Activated naive CD8-positive, alpha-beta T cell treated with anti-CD3 and anti-CD28 coated beads, Interleukin-2, amount 50 U/mL, for 24 hours (primary cell): ENCODE results near the gene SMCO1.
A peak's percentile ranks its signal among the peaks of the same experiment; 100 is the strongest.
"Not testable (repeated sequence)": the region's sequence is repeated elsewhere in the genome, so short reads cannot be mapped to it uniquely, and the experiment has no call there.

ENCODE experiments used
- ATAC-seq: fragments of 150-1000 bp; cut with Tn5 transposase; one replicate; pipeline ENCODE4 v1.10.0; 2021
- DNase-seq: peaks from one replicate; pipeline ENCODE4 v3.0.0; 2021
- H3K27ac Mint-ChIP-seq: one replicate; pipeline ENCODE4 v1.8.0; 2021; ENCODE audit warnings: mild to moderate bottlenecking, mixed read lengths
- H3K27me3 Mint-ChIP-seq: one replicate; pipeline ENCODE4 v1.8.0; 2021; ENCODE audit warnings: mixed read lengths
- H3K36me3 Mint-ChIP-seq: one replicate; pipeline ENCODE4 v1.8.0; 2021; ENCODE audit warnings: low read depth, mixed read lengths
- H3K4me1 Mint-ChIP-seq: one replicate; pipeline ENCODE4 v1.8.0; 2021; ENCODE audit warnings: mixed read lengths
- H3K4me3 Mint-ChIP-seq: one replicate; pipeline ENCODE4 v1.8.0; 2021; ENCODE audit warnings: mild to moderate bottlenecking, moderate library complexity, mixed read lengths
- H3K9me3 Mint-ChIP-seq: one replicate; pipeline ENCODE4 v1.8.0; 2021; ENCODE audit warnings: mixed read lengths

The SMCO1 gene

DNA sequence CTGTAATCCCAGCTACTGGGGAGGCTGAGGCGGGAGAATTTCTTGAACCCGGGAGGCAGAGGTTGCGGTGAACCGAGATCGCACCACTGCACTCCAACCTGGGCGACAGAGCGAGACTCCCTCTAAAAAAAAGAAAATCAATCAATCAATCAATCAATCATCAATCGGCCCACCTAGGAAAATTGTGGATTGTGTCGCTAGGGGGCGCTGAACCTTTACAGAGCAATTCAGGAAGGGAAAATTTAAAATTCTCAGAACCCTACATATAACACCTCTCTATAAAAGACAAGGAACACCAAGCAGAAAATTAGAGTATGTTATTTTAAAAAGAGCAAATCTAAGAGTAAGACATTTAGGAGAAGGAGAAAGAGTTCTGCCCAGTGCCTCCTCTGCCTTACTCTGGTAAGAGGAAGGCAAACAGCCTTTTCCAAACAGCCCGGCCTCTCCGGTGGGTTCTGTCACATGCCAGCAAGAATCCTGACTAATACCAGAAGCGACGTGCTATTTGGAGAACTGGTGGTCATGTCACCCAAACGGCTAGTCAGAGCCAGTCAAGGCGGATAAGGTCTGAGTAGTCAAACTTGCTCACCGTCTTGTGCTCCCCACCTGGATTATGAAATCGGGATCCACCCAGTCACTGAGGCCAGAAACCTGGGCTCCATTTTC, 22.3 kb upstream of the SMCO1 start:
- peaks cover 8% of the 10 kb centered on the region for H3K27me3 Mint-ChIP-seq
- H3K4me1 Mint-ChIP-seq = no peaks in the 10 kb centered on the region
- H3K9me3 Mint-ChIP-seq = no peaks in the 10 kb centered on the region
- H3K4me3 Mint-ChIP-seq = no peak overlapping the region
- ATAC-seq (no peak), DNase-seq (peak; percentile 67)
- H3K36me3 Mint-ChIP-seq = no peaks in the 10 kb centered on the region
- no peak overlapping the region for H3K27ac Mint-ChIP-seq

DNA sequence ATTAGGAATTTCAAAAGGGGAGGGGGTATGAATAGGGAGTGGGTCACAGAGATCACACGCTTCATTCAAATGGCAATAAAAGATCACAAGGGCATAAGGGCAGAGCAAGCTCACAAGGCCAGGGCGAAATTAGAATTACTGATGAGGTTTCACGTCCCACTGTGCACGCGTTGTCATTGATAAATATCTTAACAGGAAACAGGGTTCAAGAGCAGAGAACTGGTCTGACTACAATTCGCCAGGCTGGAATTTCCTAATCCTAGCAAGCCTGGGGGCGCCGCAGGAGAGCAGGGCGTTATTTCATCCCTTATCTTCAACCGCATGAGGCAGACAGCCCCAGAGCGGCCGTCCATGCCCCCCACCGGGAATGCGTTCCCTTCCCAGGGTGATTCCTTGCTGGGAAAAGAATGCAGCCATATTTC, 18.1 kb upstream of the SMCO1 start:
- ATAC-seq (no peak), DNase-seq (no peak)
- H3K27ac Mint-ChIP-seq = no peak overlapping the region
- no peaks in the 10 kb centered on the region for H3K9me3 Mint-ChIP-seq
- H3K4me3 Mint-ChIP-seq = no peak overlapping the region
- H3K4me1 Mint-ChIP-seq = peaks cover 2% of the 10 kb centered on the region
- H3K36me3 Mint-ChIP-seq = peaks cover 3% of the 10 kb centered on the region
- peaks cover 16% of the 10 kb centered on the region for H3K27me3 Mint-ChIP-seq

DNA sequence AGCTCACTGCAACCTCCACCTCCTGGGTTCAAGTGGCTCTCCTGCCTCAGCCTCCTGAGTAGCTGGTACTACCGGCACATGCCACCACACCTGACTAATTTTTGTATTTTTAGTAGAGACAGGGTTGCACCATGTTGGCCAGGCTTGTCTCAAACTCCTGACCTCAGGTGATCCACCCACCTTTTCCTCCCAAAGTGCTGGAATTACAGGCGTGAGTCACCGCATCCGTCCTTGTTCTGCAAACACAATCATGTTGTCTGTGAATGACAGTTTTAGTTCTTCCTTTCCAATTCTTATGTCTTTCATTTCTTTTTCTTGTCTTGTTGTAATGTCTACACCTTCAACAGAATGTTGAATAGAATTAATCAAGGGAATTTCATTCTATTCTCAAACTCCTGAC, 16.3 kb upstream of the SMCO1 start:
- no peak overlapping the region for H3K4me3 Mint-ChIP-seq
- H3K27me3 Mint-ChIP-seq = peaks cover 14% of the 10 kb centered on the region
- H3K4me1 Mint-ChIP-seq = peaks cover 10% of the 10 kb centered on the region
- no peak for DNase-seq
- no peak overlapping the region for H3K27ac Mint-ChIP-seq
- no peaks in the 10 kb centered on the region for H3K9me3 Mint-ChIP-seq
- peaks cover 3% of the 10 kb centered on the region for H3K36me3 Mint-ChIP-seq
- no peak for ATAC-seq

DNA sequence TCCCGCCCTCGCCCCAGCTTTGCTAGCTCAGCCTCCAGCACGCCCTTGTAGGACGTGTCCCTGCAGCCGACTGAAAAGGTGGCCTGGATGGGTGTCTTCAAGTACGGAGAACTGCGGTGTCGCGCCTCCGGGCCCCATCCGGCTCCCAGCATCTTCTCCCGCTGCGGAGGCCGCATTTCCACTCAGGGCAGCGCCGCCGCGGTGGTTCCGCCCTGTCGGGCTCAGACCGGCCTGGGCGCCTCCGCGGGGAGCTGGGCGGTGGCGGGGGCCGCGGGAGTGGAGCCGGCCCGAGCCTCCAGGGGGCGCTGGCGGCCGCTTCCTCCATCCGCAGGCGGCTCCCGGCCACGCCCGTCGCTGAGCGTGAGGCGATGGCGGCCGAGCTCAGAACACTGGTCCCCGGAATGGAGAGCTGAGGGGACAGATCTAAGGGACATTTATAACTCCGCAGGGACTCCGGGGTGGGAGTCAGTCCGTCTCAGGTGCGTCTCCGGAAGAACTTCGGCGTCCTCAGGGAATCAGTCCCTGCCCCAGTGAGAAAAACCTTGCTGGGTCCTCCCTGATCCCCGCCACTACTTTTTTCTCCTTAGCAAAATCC, 13.6 kb upstream of the SMCO1 start:
- Mint-ChIP-seq H3K9me3 (no peaks in the 10 kb centered on the region), H3K4me3 (peak overlapping the region; percentile 67), H3K27me3 (peaks cover 13% of the 10 kb centered on the region), H3K4me1 (peaks cover 10% of the 10 kb centered on the region), H3K27ac (no peak overlapping the region), H3K36me3 (peaks cover 3% of the 10 kb centered on the region)
- DNase-seq (peak; percentile 93), ATAC-seq (peak; percentile 98)

DNA sequence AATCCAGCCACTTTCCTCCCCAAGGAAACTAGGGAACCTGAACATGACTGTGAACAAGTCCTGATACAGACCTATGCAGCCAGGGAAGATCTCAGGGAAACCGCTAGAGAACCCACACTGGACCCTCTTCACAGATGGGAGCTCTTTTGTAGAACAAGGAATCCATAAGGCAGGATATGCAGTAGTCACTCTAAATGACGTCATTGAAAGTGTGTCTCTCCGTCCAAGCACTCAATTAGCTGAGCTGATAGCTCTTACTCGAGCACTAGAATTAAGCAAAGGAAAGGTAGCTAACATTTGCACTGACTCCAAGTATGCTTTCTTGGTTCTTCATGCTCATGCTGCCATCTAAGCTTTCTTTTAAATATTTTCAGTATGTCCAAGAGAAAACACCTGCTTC, 10.0 kb upstream of the SMCO1 start:
- peaks cover 10% of the 10 kb centered on the region for H3K4me1 Mint-ChIP-seq
- DNase-seq = no peak
- no peak overlapping the region for H3K27ac Mint-ChIP-seq
- H3K9me3 Mint-ChIP-seq = peaks cover 19% of the 10 kb centered on the region
- H3K36me3 Mint-ChIP-seq = peaks cover 12% of the 10 kb centered on the region
- H3K4me3 Mint-ChIP-seq = no peak overlapping the region
- no peak for ATAC-seq
- H3K27me3 Mint-ChIP-seq = peaks cover 3% of the 10 kb centered on the region

DNA sequence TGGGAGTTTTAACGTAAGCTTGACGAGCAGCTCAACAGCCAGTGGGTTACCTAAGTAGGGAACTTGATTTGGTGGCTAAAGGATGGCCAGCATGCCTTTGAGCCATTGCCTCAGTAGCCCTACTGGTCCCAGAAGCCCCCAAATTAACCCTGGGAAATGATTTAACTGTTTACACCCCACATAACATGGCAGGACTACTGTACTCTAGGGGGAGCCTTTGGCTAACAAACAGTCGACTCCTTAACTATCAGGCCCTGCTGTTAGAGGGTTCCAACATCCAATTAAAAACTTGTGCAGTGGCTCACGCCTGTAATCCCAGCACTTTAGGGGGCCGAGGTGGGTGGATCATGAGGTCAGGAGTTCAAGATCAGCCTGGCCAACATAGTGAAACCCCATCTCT, 9.4 kb upstream of the SMCO1 start:
- no peak overlapping the region for H3K4me3 Mint-ChIP-seq

DNA sequence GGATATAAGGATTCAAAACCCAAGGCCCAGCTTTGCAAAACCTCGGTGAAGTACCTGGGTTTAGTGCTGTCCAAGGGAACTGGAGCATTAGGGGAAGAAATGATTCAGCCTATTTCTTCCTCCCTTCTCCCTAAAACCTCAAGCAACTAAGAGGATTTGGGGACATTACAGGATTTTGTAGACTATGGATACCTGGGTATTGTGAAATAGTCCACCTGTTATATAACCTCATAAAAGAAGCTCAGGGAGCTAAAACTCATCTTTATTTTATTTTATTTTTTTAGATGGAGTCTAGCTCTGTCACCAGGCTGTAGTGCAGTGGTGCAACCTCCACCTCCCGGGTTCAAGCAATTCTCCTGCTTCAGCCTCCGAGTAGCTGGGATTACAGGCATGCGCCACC, 8.7 kb upstream of the SMCO1 start:
- H3K36me3 Mint-ChIP-seq = peaks cover 15% of the 10 kb centered on the region
- peaks cover 3% of the 10 kb centered on the region for H3K27me3 Mint-ChIP-seq
- no peak for DNase-seq
- peaks cover 10% of the 10 kb centered on the region for H3K4me1 Mint-ChIP-seq
- ATAC-seq = no peak
- no peak overlapping the region for H3K27ac Mint-ChIP-seq
- H3K9me3 Mint-ChIP-seq = peaks cover 32% of the 10 kb centered on the region
- no peak overlapping the region for H3K4me3 Mint-ChIP-seq

More for the DNA sequence above, 9.4 kb upstream of the SMCO1 start:
- H3K4me1 Mint-ChIP-seq = peaks cover 10% of the 10 kb centered on the region
- H3K36me3 Mint-ChIP-seq = peaks cover 12% of the 10 kb centered on the region
- peaks cover 3% of the 10 kb centered on the region for H3K27me3 Mint-ChIP-seq
- H3K27ac Mint-ChIP-seq = no peak overlapping the region
- ATAC-seq (no peak), DNase-seq (no peak)
- H3K9me3 Mint-ChIP-seq = peaks cover 26% of the 10 kb centered on the region

DNA sequence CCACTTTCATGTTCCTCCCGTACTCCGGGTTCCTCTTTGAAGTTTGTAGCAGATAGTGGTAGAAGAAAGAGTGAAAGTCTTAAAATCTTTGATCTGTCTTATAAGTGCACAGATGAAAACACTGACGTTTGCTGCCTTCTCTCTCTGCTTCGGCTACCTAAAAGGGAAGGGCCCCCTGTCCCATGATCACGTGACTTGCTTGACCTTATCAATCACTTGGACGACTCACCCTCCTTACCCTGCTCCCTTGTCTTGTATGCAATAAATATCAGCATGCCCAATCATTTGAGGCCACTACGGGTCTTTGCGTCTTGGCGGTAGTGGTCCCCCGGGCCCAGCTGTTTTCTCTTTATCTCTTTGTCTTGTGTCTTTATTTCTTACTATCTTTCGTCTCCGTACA, 6.1 kb upstream of the SMCO1 start:
- DNase-seq, ATAC-seq, H3K4me1 Mint-ChIP-seq, H3K27ac Mint-ChIP-seq, H3K27me3 Mint-ChIP-seq, H3K4me3 Mint-ChIP-seq: not testable (repeated sequence)
- H3K9me3 Mint-ChIP-seq = peaks cover 41% of the 10 kb centered on the region
- H3K36me3 Mint-ChIP-seq = peaks cover 17% of the 10 kb centered on the region

DNA sequence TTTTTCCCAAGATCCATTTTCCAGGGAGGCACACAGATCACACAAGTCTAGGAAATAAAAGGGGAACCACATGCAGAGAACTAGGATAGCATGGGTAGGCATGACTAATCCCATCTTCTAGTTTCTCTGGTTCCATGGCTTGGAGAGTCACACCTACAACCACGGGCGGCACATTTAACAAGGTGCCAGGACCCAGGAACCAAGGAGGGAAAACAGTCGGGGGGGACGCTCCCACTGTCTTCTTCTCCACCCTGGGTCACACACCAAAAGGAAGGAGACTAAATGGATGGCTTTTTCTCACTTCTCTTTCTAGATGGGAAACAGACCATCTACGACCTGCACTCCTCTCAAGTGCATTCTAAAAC, 4.6 kb upstream of the SMCO1 start:
- no peak for ATAC-seq
- DNase-seq = peak; percentile 55
- Mint-ChIP-seq H3K36me3 (peaks cover 17% of the 10 kb centered on the region), H3K9me3 (peaks cover 50% of the 10 kb centered on the region), H3K27me3 (no peaks in the 10 kb centered on the region), H3K27ac (no peak overlapping the region), H3K4me1 (no peaks in the 10 kb centered on the region), H3K4me3 (no peak overlapping the region)

DNA sequence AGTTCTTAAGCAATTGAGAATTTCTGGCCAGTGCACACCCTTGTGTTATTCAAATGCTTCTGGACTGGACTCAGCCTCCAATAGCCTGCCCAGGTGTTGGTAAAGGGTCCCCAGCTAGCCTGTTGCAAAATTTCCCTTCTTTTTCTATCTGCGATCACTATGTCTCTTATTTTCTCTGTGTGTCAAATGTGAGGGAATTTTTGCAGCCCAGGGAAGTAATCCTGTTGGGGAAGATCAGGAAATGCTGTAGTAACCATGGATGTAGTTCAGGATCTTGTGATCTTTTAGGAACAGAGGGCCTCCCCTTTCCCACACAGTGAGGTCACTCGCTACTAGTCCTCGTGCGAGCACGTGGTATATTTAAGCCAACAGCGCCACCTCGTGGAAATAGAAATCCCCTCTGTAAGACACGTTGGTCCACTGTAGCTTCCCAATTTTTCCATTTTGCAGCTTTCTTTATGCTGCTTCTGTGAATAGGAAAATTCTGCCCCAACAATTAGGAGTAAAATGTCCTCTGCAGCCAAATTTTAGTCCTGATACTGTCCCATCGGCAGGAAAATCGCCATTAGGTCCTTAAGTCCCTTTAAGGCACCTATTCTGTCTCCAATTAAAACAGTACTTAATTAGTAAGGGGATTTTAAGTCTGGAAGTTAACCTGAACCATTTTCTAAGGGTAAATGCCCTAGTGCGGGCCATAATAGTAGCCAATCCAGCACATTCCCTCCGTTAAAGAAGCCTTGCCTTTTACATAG, 4.0 kb upstream of the SMCO1 start:
- ATAC-seq (peak; percentile 76), DNase-seq (peak; percentile 72)
- H3K4me1 Mint-ChIP-seq = no peaks in the 10 kb centered on the region
- peaks cover 50% of the 10 kb centered on the region for H3K9me3 Mint-ChIP-seq
- peaks cover 17% of the 10 kb centered on the region for H3K36me3 Mint-ChIP-seq
- H3K4me3 Mint-ChIP-seq = no peak overlapping the region
- H3K27ac Mint-ChIP-seq = no peak overlapping the region
- H3K27me3 Mint-ChIP-seq = no peaks in the 10 kb centered on the region

DNA sequence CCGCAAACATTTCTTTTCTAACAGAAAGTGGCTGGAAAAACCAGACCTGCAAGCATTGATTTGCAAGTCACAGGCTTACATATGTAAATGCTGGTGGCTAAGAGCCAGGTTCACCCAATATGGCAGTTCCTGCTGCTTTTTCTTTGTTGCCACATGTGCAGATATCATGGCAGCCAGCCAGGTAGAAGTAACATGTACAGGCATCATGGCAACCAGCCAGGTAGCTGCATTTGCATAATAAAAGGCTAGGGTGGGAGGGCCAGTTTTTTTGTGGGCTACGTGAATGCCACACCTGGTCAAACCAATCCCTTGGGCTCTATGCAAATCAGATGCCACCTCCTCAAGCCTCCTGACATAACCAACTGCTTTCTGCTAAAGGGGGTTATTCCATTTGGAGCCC, 2.8 kb upstream of the SMCO1 start:
- Mint-ChIP-seq H3K9me3 (peaks cover 50% of the 10 kb centered on the region), H3K4me1 (no peaks in the 10 kb centered on the region), H3K27me3 (no peaks in the 10 kb centered on the region), H3K36me3 (peaks cover 17% of the 10 kb centered on the region), H3K27ac (no peak overlapping the region), H3K4me3 (no peak overlapping the region)
- no peak for DNase-seq
- ATAC-seq = no peak

DNA sequence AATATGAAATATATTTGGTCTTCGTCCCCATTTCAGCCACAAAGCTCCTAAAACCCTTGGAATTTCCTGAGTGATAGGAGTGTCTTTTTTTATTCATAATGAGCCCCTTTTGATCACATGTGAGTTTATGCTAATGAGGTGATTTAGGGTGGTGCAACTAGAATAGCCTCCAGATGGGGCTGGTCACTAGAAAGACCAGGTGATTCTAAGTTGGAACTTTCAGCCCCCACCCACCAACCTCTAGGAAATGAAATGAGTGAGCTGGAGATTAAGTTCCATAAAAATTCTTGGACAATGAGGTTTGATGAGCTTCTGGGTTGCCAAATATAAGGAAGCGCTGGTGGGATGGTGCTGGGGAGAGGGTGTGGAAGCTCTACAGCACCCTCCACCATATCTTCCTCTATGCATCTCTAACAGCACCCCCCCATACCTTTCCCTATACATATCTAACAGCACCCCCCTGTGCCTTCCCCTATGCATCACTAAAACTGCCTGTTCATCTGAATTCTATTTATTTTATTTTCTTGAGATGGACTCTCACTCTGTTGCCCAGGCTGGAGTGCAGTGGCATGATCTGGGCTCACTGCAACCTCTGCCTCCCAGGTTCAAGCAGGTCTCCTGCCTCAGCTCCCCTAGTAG, 2.1 kb upstream of the SMCO1 start:
- H3K27me3 Mint-ChIP-seq = no peaks in the 10 kb centered on the region

DNA sequence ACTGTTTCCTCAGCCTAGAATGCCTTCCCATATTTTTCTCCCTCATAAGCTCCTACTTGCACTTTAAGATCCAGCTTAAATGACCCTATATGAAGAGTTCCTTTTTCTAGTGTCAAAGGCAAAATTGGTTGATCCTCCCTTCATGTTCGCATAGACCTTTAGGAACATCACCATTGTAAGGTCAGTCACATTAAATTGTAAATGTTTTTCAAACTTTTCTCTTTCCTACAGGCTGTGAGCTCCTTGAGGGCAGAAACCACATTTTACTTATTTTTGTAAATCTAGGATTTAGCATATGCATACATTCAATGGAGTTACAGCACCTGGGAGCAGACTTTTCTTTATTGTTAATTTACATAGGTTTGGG, 813 bp downstream of the SMCO1 start:
- H3K27me3 Mint-ChIP-seq = no peaks in the 10 kb centered on the region
- H3K4me3 Mint-ChIP-seq = no peak overlapping the region
- peaks cover 22% of the 10 kb centered on the region for H3K9me3 Mint-ChIP-seq
- peaks cover 4% of the 10 kb centered on the region for H3K36me3 Mint-ChIP-seq
- ATAC-seq = no peak
- no peak overlapping the region for H3K27ac Mint-ChIP-seq
- H3K4me1 Mint-ChIP-seq = peaks cover 4% of the 10 kb centered on the region
- DNase-seq = no peak

More for the DNA sequence above, 2.1 kb upstream of the SMCO1 start:
- H3K4me1 Mint-ChIP-seq = no peaks in the 10 kb centered on the region
- no peak overlapping the region for H3K27ac Mint-ChIP-seq
- H3K4me3 Mint-ChIP-seq = no peak overlapping the region
- H3K9me3 Mint-ChIP-seq = peaks cover 50% of the 10 kb centered on the region
- DNase-seq = no peak
- no peak for ATAC-seq
- H3K36me3 Mint-ChIP-seq = peaks cover 17% of the 10 kb centered on the region

DNA sequence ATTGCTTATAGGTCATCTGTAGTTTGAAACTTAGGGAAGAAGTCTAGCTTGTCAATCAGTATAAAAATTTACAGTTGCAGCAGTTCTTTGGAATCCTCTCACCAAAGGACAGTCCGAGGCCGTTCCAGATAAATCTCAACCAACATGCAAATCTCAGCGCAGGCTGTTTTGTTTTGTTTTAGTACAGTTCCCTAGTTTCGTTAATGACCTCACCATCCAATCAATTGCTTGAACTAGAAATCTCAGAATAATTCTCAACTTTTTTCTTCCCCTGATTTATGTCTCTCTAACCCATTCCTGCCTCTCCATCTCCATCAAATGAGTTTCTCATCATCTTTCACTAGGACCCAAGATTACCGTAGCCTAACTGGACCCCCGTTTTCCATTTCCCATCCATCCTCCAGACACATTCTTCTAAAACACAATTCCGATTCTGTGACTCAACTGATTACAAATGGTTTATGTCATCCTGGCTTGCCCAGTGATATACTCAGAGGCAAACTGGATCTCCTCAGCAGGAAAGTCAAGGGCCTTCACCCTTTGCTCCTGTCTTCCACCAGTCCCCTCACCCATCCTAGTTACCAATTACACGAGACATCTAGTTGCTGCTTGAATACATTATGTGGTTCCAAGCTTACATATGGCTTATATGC, 1.3 kb downstream of the SMCO1 start:
- Mint-ChIP-seq H3K4me1 (peaks cover 4% of the 10 kb centered on the region), H3K27me3 (no peaks in the 10 kb centered on the region), H3K36me3 (peaks cover 2% of the 10 kb centered on the region), H3K4me3 (no peak overlapping the region), H3K9me3 (peaks cover 17% of the 10 kb centered on the region), H3K27ac (no peak overlapping the region)
- ATAC-seq (no peak), DNase-seq (no peak)
